GM18870 (cell line): Measurements from ENCODE around the gene ACOX1.

Source experiments
- ATAC-seq: cut with Tn5 transposase; IDR thresholded peaks from one replicate; pipeline ENCODE4 v1.9.1; 2021; ENCODE audit warnings: moderate library complexity; ENCODE audit not compliant: unreplicated experiment

Gene ACOX1

GRCh38 chr17:76008630-76009425 lies 29.9 kb upstream of the ACOX1 start:
- ATAC-seq = no peak

- no peak for ATAC-seq
Measured at GRCh38 chr17:76008208-76008607, 29.2 kb upstream of the ACOX1 start.

- ATAC-seq = no peak
Measured at GRCh38 chr17:76007850-76008165, 28.8 kb upstream of the ACOX1 start.

GRCh38 chr17:76007131-76007849 lies 28.3 kb upstream of the ACOX1 start:
- no peak for ATAC-seq

- ATAC-seq = no peak
Measured at GRCh38 chr17:76005263-76006149, 26.5 kb upstream of the ACOX1 start.

- ATAC-seq = no peak
Measured at GRCh38 chr17:76004750-76005262, 25.8 kb upstream of the ACOX1 start.

GRCh38 chr17:76003915-76004314 lies 24.9 kb upstream of the ACOX1 start:
- ATAC-seq = no peak

GRCh38 chr17:76002100-76002499 lies 23.1 kb upstream of the ACOX1 start:
- no peak for ATAC-seq

GRCh38 chr17:76000755-76001521 lies 22.0 kb upstream of the ACOX1 start, which contains the start of gene CDK3:
TSS of gene CDK3 (plus strand) at chr17:76000855. CDS start at chr17:76001426, 571 bp downstream.
- ATAC-seq = no peak

- no peak for ATAC-seq
Measured at GRCh38 chr17:76000016-76000754, 21.2 kb upstream of the ACOX1 start.

- no peak for ATAC-seq
Measured at GRCh38 chr17:75998327-75998795, 19.4 kb upstream of the ACOX1 start.

GRCh38 chr17:75996665-75997590 lies 18.0 kb upstream of the ACOX1 start:
- no peak for ATAC-seq

GRCh38 chr17:75995385-75995925 lies 16.5 kb upstream of the ACOX1 start:
- ATAC-seq = no peak

GRCh38 chr17:75994802-75995370 lies 15.9 kb upstream of the ACOX1 start:
- no peak for ATAC-seq

- ATAC-seq = no peak
Measured at GRCh38 chr17:75991396-75991795, 12.4 kb upstream of the ACOX1 start.

GRCh38 chr17:75987041-75987440 lies 8.1 kb upstream of the ACOX1 start:
- no peak for ATAC-seq

GRCh38 chr17:75985986-75986385 lies 7.0 kb upstream of the ACOX1 start:
- no peak for ATAC-seq
